HG03520 (cell line): ENCODE results near the gene PRAMEF8.
"Not testable (repeated sequence)": the region's sequence is repeated elsewhere in the genome, so short reads cannot be mapped to it uniquely, and the experiment has no call there.

Source experiments
- ATAC-seq: cut with Tn5 transposase; IDR thresholded peaks from one replicate; pipeline ENCODE4 v1.9.1; 2021; ENCODE audit warnings: mild to moderate bottlenecking, moderate library complexity; ENCODE audit not compliant: unreplicated experiment

The PRAMEF8 gene

DNA sequence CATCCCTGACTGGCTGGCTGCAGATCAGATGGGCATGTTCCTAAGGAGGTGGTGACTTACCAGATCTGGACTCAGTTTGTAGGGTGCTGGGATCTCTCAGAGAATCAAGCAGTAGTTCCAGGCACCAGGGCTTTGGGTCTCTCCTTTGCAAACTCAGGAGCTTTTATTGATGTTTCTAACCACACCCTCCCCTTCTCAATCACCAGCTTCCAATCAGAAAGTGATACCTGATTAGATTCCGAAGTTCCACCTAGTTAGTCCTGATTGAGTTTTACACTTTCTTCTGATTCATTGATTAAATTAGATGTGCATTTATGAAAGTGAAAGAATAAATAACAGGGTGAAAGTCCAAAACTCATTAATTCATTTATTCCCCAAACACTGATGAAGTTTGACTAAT lies at the start of gene PRAMEF8:
TSS of gene PRAMEF8 (minus strand) at position 101 of the 400 bp plus-strand sequence. CDS start 1,046 bp downstream, outside the sequence.
- ATAC-seq: not testable (repeated sequence)

DNA sequence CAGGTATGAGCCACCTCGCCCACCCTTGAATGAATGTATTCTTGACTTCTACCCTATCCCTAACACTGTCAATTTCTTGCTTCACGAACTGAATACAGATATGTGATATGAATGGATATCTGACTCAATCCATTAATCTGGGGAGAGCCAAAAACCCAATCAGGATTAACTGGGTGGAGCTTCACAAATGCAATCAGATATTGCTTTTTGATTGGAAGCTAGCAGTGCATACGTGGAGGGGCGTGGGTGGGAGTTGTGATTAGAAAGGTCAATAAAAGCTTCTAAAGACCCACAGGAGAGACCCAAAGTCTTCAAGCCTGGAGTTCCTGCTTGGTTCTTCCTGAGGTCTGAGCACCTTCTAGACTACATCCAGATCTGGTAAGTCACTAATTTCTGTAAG lies 30.3 kb upstream of the PRAMEF8 start, which contains the start of gene PRAMEF15:
TSS of gene PRAMEF15 (plus strand) at position 301 of the 400 bp plus-strand sequence. CDS start 2,827 bp downstream, outside the sequence.
- ATAC-seq: not testable (repeated sequence)

DNA sequence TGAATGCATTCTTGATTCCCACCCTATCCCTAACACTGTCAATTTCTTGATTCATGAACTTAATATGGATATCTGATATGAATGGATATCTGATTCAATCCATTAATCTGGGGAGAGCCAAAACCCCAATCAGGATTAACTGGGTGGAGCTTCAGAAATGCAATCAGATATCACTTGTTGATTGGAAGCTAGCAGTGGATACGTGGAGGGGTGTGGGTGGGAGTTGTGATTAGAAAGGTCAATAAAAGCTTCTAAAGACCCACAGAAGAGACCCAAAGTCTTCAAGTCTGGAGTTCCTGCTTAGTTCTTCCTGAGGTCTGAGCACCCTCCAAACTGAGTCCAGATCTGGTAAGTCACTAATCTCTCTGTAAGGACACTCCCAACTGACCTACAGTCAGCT lies 18.3 kb upstream of the PRAMEF8 start, which contains the start of gene PRAMEF33:
TSS of gene PRAMEF33 (plus strand) at position 301 of the 400 bp plus-strand sequence. CDS start 2,416 bp downstream, outside the sequence.
- ATAC-seq: not testable (repeated sequence)

DNA sequence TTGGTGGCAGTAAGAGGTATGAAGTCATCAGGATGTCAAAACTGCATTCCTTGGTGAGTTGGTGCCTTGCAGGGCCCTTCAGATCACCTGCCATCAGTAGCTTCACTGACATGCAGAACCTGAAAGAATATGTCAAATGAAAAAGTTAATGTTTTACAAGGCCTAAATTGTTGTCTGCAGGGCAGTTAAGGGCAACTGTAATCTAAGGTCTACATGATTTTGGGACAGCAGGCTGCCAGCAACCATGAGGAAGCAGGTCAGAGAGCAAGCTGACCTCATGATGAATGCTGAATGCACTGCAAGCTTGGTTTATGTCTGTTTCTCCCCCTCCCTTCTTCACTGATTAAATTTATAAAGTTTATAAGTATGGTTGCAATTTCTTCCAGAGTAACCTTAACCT lies 17.3 kb upstream of the PRAMEF8 start:
- ATAC-seq: not testable (repeated sequence)

DNA sequence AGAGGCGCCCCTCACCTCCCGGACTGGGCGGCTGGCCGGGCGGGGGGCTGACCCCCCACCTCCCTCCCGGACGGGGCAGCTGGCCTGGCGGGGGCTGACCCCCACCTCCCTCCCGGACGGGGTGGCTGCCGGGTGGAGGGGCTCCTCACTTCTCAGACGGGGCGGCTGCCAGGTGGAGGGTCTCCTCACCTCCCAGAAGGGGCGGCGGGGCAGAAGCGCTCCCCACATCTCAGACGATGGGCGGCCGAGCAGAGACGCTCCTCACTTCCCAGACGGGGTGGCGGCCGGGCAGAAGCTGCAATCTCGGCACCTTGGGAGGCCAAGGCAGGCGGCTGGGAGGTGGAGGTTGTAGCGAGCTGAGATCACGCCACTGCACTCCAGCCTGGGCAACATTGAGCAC lies 13.8 kb upstream of the PRAMEF8 start:
- ATAC-seq: not testable (repeated sequence)

DNA sequence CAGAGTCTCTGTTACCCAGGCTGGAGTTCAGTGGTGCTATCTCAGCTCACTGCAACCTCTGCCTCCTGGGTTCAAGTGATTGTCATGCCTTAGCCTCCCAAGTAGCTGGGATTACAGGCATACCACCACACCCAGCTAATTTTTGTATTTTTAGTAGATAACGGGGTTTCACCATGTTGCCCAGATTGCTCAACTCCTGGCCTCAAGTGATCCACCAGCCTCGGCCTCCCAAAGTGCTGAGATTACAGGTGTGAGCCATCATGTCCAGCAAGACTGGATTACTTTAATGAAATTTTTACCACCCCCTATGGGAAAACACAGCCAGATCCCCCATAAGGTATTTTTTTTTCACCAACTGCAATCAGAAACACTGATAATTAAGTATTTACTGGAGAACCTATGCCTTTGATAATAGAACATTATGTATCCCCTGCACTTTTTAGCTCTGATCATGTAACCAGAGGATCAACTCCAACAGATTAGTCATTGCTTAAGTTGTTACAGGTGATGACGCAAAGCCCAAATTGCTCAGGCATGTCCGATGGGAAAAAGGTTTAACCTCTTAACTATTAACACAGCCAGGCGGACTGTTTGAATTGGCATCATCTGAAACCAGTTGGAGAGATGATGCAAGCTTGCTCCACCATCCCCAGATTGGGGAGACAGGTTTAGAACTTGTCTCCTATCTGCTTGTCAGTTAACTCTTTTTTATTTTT lies 12.4 kb upstream of the PRAMEF8 start:
- not testable (repeated sequence) for ATAC-seq

DNA sequence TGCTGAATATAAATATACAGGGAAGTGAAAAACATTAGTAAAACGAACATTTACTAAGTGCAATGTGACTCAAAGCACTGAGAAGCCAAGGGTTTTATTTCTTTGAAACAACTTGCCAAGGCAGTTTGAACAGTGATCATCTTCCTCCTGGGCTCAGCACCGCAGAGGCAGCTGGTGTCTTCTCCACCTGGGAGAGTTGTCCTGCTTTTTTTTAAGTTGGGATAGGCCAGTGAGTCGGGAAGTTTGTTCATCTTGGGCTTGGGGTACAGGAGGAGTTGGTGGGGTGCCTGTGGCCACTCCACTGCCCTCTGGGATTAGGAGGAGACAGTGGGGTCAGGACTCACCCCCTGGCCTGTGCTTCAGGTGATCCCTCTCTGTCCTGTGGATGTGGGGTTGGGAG lies 4.1 kb upstream of the PRAMEF8 start:
- ATAC-seq: not testable (repeated sequence)

DNA sequence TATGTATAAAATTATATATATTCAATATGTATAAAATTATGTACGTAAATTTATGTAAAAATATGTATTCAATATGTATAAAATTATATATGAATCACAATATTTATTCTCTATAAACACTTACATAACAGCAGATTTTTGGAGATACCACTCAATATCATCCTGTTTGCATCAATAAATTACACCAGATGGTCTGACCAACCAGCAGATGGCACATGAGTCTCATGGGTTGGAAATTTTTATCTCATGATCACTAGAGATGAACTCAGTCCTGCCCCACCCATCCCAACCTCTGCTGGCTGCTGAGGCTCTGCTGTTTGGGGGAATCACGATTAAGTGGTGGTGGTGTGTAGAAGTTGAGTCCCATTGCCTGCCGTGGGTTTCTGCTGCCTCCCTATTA lies 5.3 kb downstream of the PRAMEF8 start:
- ATAC-seq: not testable (repeated sequence)

DNA sequence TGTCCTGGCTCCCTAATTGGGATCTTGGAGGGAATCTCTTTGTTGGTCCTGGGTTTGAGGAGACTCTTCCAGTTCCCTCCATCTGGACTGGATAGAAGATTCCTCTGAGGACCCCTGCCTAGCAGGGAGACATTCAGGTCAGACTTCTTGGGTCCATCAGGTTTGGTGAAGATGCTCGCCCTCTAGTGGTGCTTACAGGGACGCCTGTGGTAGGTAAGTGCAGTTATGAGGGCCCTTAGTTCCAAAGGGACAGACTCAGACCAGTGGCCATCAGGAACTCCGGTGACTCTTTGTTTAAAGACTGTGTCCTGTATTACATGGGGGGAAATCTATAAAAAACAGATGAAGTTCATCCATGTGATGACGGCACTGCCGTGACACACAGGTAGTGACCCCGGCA lies 7.9 kb downstream of the PRAMEF8 start:
- ATAC-seq: not testable (repeated sequence)

DNA sequence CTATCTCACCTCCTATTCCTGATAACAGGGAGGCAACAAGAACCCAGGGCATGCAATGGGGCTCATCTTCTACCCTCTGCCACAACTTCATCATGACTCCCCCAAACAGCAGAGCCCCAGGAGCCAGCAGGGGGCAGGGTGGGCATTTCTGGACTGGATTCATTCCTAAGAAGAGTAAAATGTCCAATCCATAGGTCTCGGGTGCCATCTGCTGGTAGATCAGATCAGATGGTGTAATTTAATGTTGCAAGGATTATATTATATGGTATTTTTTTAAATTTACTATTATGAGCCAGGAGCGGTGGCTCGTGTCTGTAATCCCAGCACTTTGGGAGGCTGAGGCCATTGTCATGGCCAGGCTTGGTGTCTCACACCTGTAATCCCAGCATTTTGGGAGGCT lies 19.8 kb downstream of the PRAMEF8 start:
- ATAC-seq: not testable (repeated sequence)

DNA sequence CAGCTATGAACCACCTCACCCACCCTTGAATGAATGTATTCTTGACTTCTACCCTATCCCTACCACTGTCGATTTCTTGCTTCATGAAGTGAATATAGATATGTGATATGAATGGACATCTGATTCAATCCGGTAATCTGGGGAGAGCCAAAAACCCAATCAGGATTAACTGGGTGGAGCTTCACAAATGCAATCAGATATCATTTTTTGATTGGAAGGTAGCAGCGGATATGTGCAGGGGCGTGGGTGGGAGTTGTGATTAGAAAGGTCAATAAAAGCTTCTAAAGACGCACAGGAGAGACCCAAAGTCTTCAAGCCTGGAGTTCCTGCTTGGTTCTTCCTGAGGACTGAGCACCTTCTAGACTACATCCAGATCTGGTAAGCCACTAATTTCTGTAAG lies 31.0 kb downstream of the PRAMEF8 start, which contains the start of gene PRAMEF5:
TSS of gene PRAMEF5 (plus strand) at position 301 of the 400 bp plus-strand sequence. CDS start 5,071 bp downstream, outside the sequence.
- not testable (repeated sequence) for ATAC-seq

DNA sequence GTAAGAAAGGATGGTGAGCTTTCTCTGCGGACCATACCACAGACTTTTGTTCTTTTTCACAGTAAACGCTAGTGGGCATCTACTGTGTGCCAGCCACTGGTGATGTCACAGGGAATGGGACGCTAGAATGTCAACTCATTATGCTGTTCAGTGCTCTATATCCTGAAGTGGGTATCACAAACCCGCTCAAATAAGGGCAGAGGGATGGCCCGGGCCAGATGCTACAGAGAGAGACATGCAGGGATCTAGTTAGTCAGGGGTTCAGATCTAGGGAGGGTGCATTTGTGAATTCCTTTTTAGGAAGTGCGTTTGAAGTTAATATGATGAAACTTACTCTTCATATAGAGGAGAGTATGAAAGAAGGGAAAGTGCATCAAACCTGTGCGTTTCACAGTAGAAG lies 37.8 kb downstream of the PRAMEF8 start:
- not testable (repeated sequence) for ATAC-seq

DNA sequence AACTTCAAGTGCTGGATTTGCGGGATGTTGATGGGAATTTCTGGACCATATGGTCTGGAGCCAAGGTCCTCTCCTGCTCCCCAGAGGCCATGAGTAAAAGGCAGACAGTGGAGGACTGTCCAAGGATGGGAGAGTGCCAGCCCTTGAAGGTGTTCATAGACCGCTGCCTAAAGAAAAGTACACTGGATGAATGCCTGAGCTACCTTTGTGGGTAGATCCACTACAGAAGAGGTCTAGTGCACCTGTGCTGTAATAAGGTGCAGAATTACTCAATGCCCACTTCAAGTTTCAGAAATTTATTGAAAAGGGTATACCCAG lies 38.4 kb downstream of the PRAMEF8 start:
- ATAC-seq: not testable (repeated sequence)

DNA sequence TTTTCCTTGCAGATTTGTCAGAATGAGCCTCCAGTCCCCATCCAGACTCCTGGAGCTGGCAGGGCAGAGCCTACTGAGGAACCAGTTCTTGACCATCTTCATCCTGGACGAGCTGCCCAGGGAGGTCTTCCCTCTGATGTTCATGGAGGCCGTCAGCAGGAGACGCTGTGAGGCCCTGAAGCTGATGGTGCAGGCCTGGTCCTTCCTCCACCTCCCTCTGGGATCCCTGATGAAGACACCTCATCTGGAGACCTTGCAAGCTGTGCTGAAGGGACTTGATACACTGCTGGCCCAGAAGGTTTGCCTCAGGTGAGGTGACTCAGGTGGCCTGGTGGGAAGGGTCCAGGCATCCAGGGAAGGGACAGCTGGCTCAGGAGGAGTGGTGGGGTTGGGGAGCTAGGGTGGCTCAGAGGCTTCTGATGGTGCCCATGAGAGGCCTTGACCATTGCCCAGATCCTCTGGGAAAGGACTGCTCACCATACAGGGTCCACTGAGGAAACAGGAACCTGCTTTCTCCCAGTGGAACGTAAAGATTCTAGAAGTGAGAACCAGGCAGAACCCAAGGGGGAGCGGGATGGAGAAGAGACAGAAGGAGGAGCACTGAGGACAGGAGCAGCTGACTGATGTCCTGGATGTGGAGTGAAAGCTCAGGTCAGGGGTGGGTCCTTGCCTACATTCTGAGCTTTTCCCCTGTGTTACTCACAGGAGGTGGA lies 38.9 kb downstream of the PRAMEF8 start:
- ATAC-seq: not testable (repeated sequence)

DNA sequence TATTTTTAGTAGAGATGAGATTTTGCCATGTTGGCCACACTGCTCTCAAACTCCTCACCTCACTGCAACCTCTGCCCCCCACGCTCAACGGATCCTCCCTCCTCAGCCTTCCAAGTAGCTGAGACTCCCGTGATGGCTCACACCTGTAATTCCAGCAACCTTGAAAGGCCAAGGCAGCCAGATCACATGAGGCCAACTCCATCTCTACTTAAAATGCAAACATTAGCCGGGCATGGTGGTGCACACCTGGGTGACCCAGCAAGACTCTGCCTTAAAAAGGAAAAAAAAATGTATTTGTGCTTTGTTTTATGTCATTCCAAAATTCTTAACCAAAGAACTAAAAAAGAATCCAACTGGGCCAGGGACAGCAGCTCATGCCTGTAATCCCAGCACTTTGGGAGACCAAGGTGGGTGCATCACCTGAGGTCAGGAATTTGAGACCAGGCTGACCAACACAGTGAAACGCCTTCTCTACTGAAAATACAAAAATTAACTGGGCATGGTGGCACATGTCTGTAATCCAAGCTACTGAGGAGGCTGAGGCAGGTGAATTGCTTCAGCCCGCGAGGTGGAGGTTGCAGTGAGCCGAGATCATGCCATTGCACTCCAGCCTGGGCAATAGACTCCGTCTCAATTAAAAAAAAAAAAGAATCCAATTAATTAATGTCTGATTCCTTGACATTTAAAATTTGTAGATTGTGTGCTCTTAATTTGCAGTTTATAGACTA lies 41.2 kb downstream of the PRAMEF8 start:
- ATAC-seq: not testable (repeated sequence)

DNA sequence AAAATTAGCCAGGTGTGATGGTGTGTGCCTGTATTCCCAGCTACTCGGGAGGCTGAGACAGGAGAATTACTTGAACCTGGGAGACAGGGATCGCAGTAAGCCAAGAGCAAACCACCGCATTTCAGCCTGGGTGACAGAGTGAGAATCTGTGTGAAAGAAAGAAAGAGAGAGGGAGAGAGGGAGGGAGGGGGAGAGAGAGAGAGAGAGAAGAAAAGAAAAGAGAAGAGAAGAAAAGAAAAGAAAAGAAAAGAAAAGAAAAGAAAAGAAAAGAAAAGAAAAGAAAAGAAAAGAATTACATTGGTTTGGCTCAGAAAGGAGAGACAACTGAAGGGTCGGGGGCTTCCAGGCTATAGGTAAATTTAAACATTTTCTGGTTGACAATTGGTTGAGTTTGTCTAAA lies 45.3 kb downstream of the PRAMEF8 start:
- not testable (repeated sequence) for ATAC-seq

DNA sequence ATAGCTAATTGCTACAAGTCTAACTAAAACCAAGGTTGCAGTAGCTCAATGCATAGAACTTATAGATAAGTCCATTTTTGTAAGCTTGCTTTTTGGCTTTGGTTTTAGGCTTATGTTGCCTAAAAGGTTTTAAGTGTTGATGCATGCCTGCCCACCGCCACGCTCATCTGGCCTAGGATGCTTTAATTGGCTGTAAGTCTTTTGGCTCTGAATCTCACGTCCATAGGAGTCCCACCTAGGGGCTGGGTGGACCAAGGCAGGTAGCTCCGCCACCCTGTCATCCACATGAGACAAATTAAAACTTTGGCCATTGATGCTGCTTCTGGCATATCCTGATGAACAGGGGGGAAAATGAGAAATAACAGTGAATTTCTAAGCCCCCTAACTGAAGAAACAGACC lies 47.4 kb downstream of the PRAMEF8 start:
- not testable (repeated sequence) for ATAC-seq

DNA sequence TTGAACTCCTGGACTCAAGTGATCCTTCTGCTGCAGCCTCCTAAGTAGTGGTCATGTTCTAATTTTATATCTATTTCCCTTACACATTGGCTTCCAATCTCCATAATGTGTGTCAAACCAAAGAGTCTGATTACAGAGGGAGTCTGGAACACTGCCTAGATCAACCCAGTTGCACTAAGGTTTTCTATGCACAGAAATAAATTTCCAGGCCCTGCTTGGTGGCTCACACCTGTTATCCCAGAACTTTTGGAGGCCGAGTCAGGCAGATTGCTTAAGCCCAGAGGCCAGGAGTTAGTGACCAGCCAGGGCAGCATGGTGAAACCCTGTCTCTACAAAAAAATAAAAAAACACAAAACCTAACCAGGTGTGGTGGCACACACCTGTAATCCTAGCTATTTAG lies 50.9 kb downstream of the PRAMEF8 start:
- ATAC-seq: not testable (repeated sequence)

DNA sequence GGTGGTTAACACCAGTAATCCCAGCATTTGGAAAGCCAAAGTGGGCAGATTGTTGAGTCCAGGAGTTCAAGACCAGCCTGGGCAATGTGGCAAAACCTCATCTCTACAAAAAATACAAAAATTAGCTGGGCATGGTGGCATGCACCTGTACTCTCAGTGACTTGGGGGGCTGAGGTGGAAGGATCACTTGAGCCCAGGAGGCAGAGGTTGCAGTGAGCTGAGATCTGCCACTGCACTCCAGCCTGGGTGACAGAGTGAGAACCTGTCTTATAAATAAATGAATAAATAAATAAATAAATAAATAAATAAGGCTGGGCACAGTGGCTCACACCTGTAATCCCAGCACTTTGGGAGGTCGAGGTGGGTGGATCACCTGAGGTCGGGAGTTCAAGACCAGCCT lies 52.9 kb downstream of the PRAMEF8 start:
- ATAC-seq: not testable (repeated sequence)
